SU-DHL-6 (cell line): ENCODE data around the gene SMAD6.

Experiments used
- H2AFZ ChIP-seq: fragments of 200-600 bp; sonication (generic); 2 replicates; pipeline ENCODE4 v1.6.1; 2014; ENCODE audit warnings: low read depth, mild to moderate bottlenecking, moderate library complexity, mixed read lengths, antibody characterized with exemption, low read length; ENCODE audit not compliant: severe bottlenecking
- H3F3A ChIP-seq: fragments of 200-600 bp; shearing (Covaris generic); 2 replicates; pipeline ENCODE4 v1.6.0; 2016; ENCODE audit warnings: antibody characterized with exemption, mild to moderate bottlenecking; ENCODE audit not compliant: insufficient read depth
- H3K27ac ChIP-seq: fragments of 200-600 bp; sonication (generic); 2 replicates; pipeline ENCODE4 v1.5.1; 2016; ENCODE audit warnings: low read depth, mild to moderate bottlenecking, low read length, moderate library complexity, mixed read lengths
- H3K27me3 ChIP-seq: fragments of 200-600 bp; sonication (generic), shearing (Covaris generic); 2 replicates; pipeline ENCODE4 v1.6.0; 2014; ENCODE audit warnings: mild to moderate bottlenecking, low read length
- H3K36me3 ChIP-seq: fragments of 200-600 bp; sonication (generic); 2 replicates; pipeline ENCODE4 v1.6.1; 2014; ENCODE audit warnings: mild to moderate bottlenecking, low read length, mixed read lengths
- H3K4me2 ChIP-seq: fragments of 300-600, 200-600 bp; shearing (Covaris generic), sonication (generic); 2 replicates; pipeline ENCODE4 v1.6.0; 2014; ENCODE audit warnings: low read length, low read depth, mild to moderate bottlenecking; ENCODE audit not compliant: poor library complexity, severe bottlenecking
- H3K4me3 ChIP-seq: fragments of 200-600 bp; sonication (generic); 2 replicates; pipeline ENCODE4 v1.5.1; 2014; ENCODE audit warnings: antibody characterized with exemption, low read length, mild to moderate bottlenecking, mixed read lengths; ENCODE audit not compliant: insufficient read depth, poor library complexity, severe bottlenecking
- H3K79me2 ChIP-seq: fragments of 200-600 bp; sonication (generic); 2 replicates; pipeline ENCODE4 v1.6.1; 2014; ENCODE audit warnings: mild to moderate bottlenecking, low read length, moderate library complexity; ENCODE audit not compliant: insufficient read depth
- H3K9ac ChIP-seq: fragments of 200-600 bp; sonication (generic); 2 replicates; pipeline ENCODE4 v1.7.0; 2014; ENCODE audit warnings: mild to moderate bottlenecking, low read length
- H3K9me2 ChIP-seq: fragments of 200-600 bp; sonication (generic); replicated peaks from 2 replicates; pipeline ENCODE4 v1.6.1; 2014; ENCODE audit warnings: low read length; ENCODE audit not compliant: insufficient read depth
- H3K9me3 ChIP-seq: fragments of 200-600 bp; sonication (generic); 2 replicates; pipeline ENCODE4 v1.6.1; 2014; ENCODE audit warnings: low read length, mixed read lengths; ENCODE audit not compliant: insufficient read depth
- H4K20me1 ChIP-seq: fragments of 200-600 bp; sonication (generic); 2 replicates; pipeline ENCODE4 v1.6.1; 2014; ENCODE audit warnings: low read depth, mild to moderate bottlenecking, antibody characterized with exemption, low read length, moderate library complexity, mixed read lengths
- CTCF ChIP-seq: fragments of 200-600 bp; sonication (generic); IDR thresholded peaks from one replicate; pipeline ENCODE4 v1.5.1; 2017; ENCODE audit warnings: antibody characterized with exemption, mild to moderate bottlenecking, low read length, moderate library complexity; ENCODE audit not compliant: insufficient read depth, poor library complexity, severe bottlenecking
- EZH2phosphoT487 ChIP-seq: fragments of 200-600 bp; sonication (generic), shearing (Covaris generic); conservative IDR thresholded peaks from 2 replicates; pipeline ENCODE4 v1.6.1; 2018; ENCODE audit warnings: mild to moderate bottlenecking, antibody characterized with exemption, low read length, moderate library complexity, mixed read lengths

The SMAD6 gene

DNA sequence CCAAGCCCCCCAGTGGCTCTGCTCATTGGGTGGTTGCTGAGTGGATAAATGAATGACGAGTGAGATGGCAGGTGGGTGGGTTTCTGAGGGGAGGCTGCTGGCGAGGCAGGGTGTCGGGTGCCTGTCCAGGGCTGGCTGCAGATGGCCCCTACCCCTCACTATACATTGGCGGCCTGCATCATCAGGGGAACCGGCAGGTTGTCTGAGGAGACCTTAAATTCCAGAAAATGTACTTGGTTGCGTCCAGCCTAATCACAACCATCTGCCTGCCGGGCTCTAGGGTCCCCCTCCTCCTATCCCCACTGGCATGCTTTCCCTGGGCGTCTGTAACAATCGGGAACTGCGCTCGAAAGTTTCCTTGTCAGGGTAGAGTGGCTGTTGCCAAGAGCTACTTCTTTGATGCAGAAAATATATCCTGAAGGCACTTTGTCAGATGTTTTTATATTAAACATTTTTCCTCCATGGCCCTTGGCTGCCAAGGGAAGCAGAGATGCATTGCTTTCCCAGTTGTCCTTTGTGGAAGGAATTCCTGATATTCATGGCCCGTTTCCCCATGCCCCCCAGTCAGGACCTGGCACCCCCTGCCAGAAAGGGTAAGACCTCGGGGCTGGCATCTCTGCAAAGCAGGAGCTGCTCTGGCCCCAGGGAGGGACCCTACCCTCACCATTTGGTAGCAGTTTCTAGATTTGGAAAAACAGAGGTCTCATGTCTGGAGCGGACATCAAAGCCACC lies 22.9 kb downstream of the SMAD6 start:
- no peak overlapping the region for H3K27ac ChIP-seq
- no peak overlapping the region for H3K9ac ChIP-seq
- TF ChIP-seq EZH2phosphoT487 (no peak), CTCF (no peak)
- no peaks in the 10 kb centered on the region for H3F3A ChIP-seq
- H3K4me3 ChIP-seq, result no peak overlapping the region
- no peaks in the 10 kb centered on the region for H3K27me3 ChIP-seq
- no peaks in the 10 kb centered on the region for H3K9me2 ChIP-seq
- no peaks in the 10 kb centered on the region for H3K9me3 ChIP-seq
- H4K20me1 ChIP-seq, result no peaks in the 10 kb centered on the region
- H3K36me3 ChIP-seq, result no peaks in the 10 kb centered on the region
- no peak overlapping the region for H3K4me2 ChIP-seq
- H3K79me2 ChIP-seq, result no peaks in the 10 kb centered on the region
- no peak overlapping the region for H2AFZ ChIP-seq

GRCh38 chr15:66725464-66725785 lies 23.4 kb downstream of the SMAD6 start:
- no peak for TF ChIP-seq EZH2phosphoT487
- no peak for TF ChIP-seq CTCF
- H3K9ac ChIP-seq, result no peak overlapping the region
- no peaks in the 10 kb centered on the region for H3K9me2 ChIP-seq
- H2AFZ ChIP-seq, result no peak overlapping the region
- H3K27me3 ChIP-seq, result no peaks in the 10 kb centered on the region
- H3K79me2 ChIP-seq, result no peaks in the 10 kb centered on the region
- no peak overlapping the region for H3K4me3 ChIP-seq
- no peaks in the 10 kb centered on the region for H3K36me3 ChIP-seq
- H3K27ac ChIP-seq, result no peak overlapping the region
- H3K9me3 ChIP-seq, result no peaks in the 10 kb centered on the region
- H3K4me2 ChIP-seq, result no peak overlapping the region
- no peaks in the 10 kb centered on the region for H4K20me1 ChIP-seq
- no peaks in the 10 kb centered on the region for H3F3A ChIP-seq

DNA sequence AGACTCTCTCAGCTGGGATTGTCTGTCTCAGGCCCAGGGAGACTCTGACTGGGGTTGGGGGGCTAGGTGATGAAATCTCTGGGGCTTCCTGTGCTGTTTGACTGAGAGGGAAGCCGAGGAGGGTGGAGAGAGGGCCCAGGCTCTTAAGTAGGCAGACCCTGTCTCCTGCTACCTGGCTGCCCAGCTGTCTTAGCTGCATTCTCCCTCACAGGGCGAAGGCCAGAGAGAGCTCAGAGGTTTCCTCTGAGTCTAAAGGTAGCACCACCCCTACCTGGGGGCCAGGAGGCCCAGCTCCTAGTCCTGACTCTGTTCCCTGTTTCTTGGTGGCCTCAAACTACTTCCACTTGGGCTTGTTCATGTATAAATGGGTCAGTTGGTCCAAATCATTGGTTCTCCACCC lies 24.4 kb downstream of the SMAD6 start:
- Histone ChIP-seq H3K27ac (no peak overlapping the region), H3K9ac (no peak overlapping the region), H3K9me2 (no peaks in the 10 kb centered on the region), H3K27me3 (no peaks in the 10 kb centered on the region), H3K9me3 (no peaks in the 10 kb centered on the region), H3K4me2 (no peak overlapping the region), H3K36me3 (no peaks in the 10 kb centered on the region), H3K79me2 (no peaks in the 10 kb centered on the region), H2AFZ (no peak overlapping the region), H3F3A (no peaks in the 10 kb centered on the region), H3K4me3 (no peak overlapping the region), H4K20me1 (no peaks in the 10 kb centered on the region)
- no peak for TF ChIP-seq EZH2phosphoT487
- no peak for TF ChIP-seq CTCF
